CD4-positive, alpha-beta T cell treated with Interleukin-17A for 1 hour (primary cell): ENCODE data around the gene ELL2.
"Not testable (repeated sequence)": the region's sequence is repeated elsewhere in the genome, so short reads cannot be mapped to it uniquely, and the experiment has no call there.

Experiments
- DNase-seq: peaks from one replicate; pipeline ENCODE4 v3.0.0-alpha.2; 2020

ELL2 gene

GRCh38 chr5:95927927-95928723 is 33.5 kb downstream of the ELL2 start:
- no peak for DNase-seq

DNA sequence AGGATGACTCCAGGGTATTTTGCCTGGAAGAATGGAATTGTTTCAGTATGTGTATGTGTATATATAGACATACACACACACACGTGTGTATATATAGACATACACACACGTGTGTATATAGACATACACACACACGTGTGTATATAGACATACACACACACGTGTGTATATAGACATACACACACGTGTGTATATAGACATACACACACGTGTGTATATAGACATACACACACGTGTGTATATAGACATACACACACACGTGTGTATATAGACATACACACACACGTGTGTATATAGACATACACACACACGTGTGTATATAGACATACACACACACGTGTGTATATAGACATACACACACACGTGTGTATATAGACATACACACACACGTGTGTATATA is 34.4 kb downstream of the ELL2 start:
- DNase-seq = not testable (repeated sequence)

GRCh38 chr5:95925939-95926338 is 35.7 kb downstream of the ELL2 start:
- no peak for DNase-seq

GRCh38 chr5:95925378-95925744 is 36.3 kb downstream of the ELL2 start:
- no peak for DNase-seq

DNA sequence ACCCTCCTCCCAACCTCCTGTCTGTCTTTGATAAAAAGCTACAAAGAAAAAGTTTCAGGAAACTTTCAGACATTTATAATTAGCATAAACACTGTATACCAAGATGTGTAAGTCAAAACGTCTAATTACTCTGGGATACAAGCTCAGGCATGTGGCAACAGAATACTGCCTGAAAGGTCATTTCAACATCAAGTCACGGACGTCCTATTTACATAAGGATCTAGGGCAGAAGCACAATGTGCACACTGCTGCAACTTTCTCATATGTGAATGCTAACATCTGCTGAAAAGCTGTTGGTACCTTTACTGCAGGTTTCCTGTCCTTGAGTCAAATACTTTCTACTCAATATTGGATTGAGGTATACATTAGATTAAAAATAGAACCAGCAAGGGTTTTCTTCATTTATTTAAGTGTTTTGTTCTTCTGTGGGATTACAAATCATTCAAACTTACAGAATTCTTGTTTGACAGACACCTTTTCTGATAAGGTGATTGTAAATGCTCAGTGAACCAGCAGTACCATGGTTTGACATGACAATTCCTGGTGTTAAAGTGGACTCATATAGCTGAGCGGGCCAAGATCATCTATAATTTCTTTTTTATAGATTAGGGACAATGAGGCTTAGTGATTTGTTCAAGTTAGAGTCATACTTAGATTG is 36.8 kb downstream of the ELL2 start:
- no peak for DNase-seq

DNA sequence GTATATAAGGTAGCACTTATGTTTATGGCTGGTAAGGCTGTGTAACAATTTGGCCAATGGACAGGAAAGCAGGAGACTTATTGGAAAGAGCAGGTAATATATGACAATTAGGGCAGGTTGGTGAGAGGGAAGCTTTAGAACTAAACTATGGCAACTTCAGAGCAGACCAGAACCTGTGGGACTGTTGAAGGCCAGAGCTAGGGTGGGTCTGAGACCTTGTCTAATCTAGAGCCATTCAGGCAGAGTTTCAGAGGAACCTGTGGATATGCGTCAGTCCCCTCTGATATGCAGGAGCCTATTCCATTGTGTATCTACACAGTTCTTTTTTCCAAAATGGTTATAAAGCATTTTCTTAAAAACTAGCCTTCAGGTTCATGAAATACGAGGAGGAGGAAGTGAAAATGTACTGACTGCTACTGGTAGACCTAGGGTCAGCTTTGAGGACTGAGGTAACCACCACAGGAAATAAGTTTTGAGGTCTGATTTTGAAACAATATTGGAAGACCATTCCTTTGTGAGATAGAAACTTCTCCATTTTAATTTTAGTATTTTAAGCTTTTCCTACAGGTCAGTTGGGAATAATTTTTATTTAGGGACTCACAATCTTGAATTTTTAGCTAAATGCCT is 37.6 kb downstream of the ELL2 start:
- DNase-seq = no peak

- no peak for DNase-seq
Measured at GRCh38 chr5:95922798-95923197, 38.9 kb downstream of the ELL2 start.

GRCh38 chr5:95921501-95921900 is 40.1 kb downstream of the ELL2 start:
- DNase-seq = no peak

GRCh38 chr5:95920822-95921221 is 40.8 kb downstream of the ELL2 start:
- DNase-seq = no peak

DNA sequence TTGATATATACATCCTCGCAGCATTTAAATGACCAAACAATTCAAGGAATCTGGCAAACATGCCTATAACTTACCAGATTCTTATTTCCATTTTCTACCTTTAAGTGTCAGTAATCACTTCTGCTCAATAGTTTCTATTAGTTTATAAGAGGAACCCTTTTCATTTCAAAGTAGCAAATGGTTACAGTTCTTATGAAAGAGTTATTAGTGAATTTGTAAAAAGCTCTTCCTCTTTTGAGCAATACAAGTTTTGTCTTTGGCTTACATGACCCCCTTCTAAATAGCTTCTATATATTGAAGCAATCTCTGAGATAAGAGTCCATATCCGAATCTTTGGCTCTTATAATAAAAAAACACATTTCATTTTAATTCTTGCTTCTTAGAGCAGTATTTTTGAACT is 42.0 kb downstream of the ELL2 start:
- no peak for DNase-seq

GRCh38 chr5:95918421-95919006 is 43.1 kb downstream of the ELL2 start:
- DNase-seq = no peak

GRCh38 chr5:95917207-95917606 is 44.4 kb downstream of the ELL2 start:
- DNase-seq = no peak

- DNase-seq = no peak
Measured at GRCh38 chr5:95916687-95917085, 45.0 kb downstream of the ELL2 start.

DNA sequence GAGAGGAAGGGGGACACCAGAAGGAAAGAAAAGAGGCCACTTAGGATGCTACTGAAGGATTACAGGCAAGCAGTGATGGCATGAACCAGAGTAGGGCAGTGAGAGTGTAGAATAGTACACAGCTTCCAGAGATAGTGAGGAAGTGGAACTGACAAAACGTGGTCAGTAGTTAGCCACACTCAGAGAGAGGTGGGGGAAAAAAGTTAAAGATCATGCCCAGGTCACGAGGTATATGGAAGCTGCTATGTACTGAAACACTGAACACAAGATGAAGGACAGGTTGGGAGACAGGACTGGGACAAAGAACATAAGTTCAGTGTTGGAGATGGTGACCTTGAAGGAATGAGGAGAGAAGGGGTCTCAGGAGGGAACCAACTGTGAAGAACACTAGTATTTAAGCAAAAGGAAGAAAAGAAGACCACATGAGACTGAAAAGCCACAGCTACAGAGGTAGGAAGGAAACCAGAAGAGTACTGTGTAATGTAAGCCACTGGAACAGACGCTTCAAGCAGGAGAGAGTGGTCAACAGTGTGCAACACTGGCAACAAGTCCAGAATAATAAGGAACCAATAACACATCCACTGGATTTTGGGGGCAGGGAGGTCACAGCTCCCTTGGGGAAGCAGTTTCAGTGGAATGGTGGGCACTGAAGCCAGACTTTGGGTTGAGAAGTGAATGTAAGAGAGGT is 45.5 kb downstream of the ELL2 start:
- DNase-seq = no peak

DNA sequence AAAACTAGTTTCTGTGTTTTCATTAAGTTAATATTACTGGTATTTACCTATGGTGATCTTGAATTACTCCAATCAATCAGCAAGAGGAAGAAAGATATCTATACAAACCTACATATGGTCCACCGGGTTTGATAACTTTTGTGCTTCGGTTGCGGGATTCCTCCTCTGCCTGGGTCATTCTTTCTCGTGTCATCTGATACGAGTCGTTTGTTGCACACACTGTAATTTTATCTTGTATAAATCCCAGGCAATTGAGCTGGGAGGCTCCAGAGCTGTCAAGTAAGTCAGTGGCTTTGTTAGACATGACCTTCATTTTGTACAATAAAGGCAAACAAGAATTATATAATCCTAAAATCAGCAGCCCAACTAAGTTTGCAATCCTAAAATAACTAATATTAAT is 48.0 kb downstream of the ELL2 start:
- no peak for DNase-seq

DNA sequence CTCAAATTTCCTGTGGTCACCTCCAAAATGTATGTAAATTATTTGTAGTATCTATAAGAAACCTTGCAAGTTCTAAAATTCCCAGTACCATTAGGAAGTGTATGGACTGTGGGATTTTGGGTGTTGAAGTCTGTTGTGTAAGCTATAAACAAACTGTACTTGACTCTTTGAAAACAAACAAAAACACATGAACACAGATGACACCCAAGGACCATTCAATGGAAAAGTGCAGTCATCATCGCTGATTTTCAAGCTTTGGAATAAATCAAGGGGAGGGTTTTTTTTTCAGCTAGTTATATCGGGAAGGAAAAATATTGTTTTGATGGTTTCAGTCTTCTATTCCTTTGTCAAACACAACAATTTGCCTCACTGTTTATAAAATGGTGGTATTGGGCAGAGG is 49.6 kb downstream of the ELL2 start:
- no peak for DNase-seq

GRCh38 chr5:95910521-95910920 is 51.1 kb downstream of the ELL2 start:
- no peak for DNase-seq

DNA sequence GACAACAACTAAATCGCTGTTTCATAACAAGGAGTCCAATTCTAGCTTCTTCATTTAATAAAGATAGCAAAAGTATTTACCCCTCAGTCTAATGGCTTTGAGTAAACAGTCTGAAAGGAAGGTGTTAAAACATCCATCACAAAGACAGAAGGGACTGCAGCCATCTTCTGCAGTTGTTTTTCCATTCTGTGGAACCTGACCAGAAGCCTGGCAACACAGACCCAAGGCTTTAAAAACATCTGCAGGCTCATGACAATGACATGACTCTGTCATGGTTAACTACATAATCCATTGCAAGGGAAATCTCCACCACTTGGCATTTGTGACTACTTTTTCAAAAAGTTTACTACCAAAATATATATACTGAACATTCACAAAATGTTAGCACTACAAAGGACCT is 51.9 kb downstream of the ELL2 start:
- DNase-seq = no peak

GRCh38 chr5:95908799-95909198 is 52.9 kb downstream of the ELL2 start:
- DNase-seq = no peak

- no peak for DNase-seq
Measured at GRCh38 chr5:95907740-95908706, 53.6 kb downstream of the ELL2 start.

- no peak for DNase-seq
Measured at GRCh38 chr5:95907067-95907705, 54.5 kb downstream of the ELL2 start.

GRCh38 chr5:95906398-95906797 is 55.3 kb downstream of the ELL2 start:
- DNase-seq = not testable (repeated sequence)
